ENCODE data around the gene OR5A2.

GRCh38 chr11:59437770-59438169 lies 11.6 kb upstream of the OR5A2 start:
- no peak for TF ChIP-seq CTCF (IDR thresholded peaks at IDR 0.05)
- no peak for TF ChIP-seq POLR2A (IDR thresholded peaks at IDR 0.05)
